A549 (cell line): Measurements from ENCODE around the gene NDUFC1.
"Not testable (repeated sequence)": the region's sequence is repeated elsewhere in the genome, so short reads cannot be mapped to it uniquely, and the experiment has no call there.

Source experiments
- CTCF ChIP-seq: fragments of >200 bp; sonication (Bioruptor Twin); formaldehyde crosslinking; IDR thresholded peaks from 3 replicates; pipeline ENCODE4 v1.5.1; 2016
- EHMT2 ChIP-seq: fragments of 200-600 bp; sonication (generic); IDR thresholded peaks from 2 replicates; pipeline ENCODE4 v1.6.1; 2016; ENCODE audit warnings: antibody characterized with exemption, low read depth, mild to moderate bottlenecking, moderate library complexity
- HDAC2 ChIP-seq: fragments of 200-600 bp; sonication (generic); IDR thresholded peaks from 2 replicates; pipeline ENCODE4 v1.6.1; 2016
- KDM1A ChIP-seq: fragments of 200-600 bp; sonication (generic); IDR thresholded peaks from 2 replicates; pipeline ENCODE4 v1.6.1; 2016; ENCODE audit warnings: low read depth, mild to moderate bottlenecking
- MAZ ChIP-seq: fragments of 150-350 bp; IDR thresholded peaks from 2 replicates; pipeline ENCODE4 v1.6.1; 2014; ENCODE audit warnings: antibody characterized with exemption, low read depth, low read length, borderline replicate concordance
- MYC ChIP-seq: IDR thresholded peaks from 2 replicates; pipeline ENCODE4 v1.6.1; 2012; ENCODE audit warnings: mild to moderate bottlenecking, inconsistent platforms, low read length, improper control_type of control experiment, borderline replicate concordance
- NFE2L2 ChIP-seq: fragments of 150-350 bp; conservative IDR thresholded peaks from 2 replicates; pipeline ENCODE4 v1.6.1; 2014; ENCODE audit warnings: low read length
- POLR2A ChIP-seq: IDR thresholded peaks from 2 replicates; pipeline ENCODE4 v1.6.1; 2012; ENCODE audit warnings: mild to moderate bottlenecking, low read length
- TP53 ChIP-seq: fragments of 250-450 bp; sonication (Bioruptor Pico); IDR thresholded peaks from 2 replicates; pipeline ENCODE4 v1.5.0; 2021; ENCODE audit warnings: mild to moderate bottlenecking, moderate library complexity

GRCh38 chr4:139322070-139322469, 19.8 kb upstream of the NDUFC1 start:
- TF ChIP-seq CTCF, POLR2A, KDM1A, MAZ, HDAC2, NFE2L2, EHMT2, MYC, TP53: not testable (repeated sequence)
